LNCaP clone FGC (cell line): ENCODE data around the gene MYRIP.

Source experiments
- DNase-seq: peaks from one replicate; pipeline ENCODE4 v3.0.0-alpha.2; 2011; ENCODE audit warnings: low read depth
- H3K4me3 ChIP-seq: 2 replicates; pipeline ENCODE4 v1.5.1; 2011; ENCODE audit warnings: mild to moderate bottlenecking, low read depth, low read length, control low read depth
- TF ChIP-seq, protein P1 (sequence below): IDR thresholded peaks from 2 replicates; pipeline ENCODE4 v1.5.1; 2012; ENCODE audit warnings: mild to moderate bottlenecking; ENCODE audit not compliant: control insufficient read depth, insufficient read depth; ENCODE audit errors: extremely low read depth

The MYRIP gene

DNA sequence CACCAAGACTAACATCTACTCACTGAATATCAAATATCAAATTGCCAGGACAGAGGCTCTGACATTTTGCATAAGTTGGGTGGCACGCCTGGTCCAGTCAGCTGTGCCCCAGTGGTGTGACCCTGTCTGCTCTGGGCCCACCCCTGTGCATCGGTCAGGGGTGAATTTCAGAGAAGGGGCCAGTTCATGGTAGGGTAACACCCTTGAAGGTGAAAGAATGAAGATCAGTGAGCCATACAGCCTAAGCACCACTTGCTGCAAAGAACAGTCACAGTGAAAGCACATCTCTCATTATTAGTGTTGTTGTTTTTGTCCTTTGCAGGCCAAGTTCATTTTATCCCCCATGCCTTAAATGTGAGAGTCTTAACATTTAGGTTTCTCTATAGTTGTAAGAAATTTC is 86.8 kb downstream of the MYRIP start:
- no peak for DNase-seq
- no peak overlapping the region for H3K4me3 ChIP-seq
- TF ChIP-seq, protein P1, sequence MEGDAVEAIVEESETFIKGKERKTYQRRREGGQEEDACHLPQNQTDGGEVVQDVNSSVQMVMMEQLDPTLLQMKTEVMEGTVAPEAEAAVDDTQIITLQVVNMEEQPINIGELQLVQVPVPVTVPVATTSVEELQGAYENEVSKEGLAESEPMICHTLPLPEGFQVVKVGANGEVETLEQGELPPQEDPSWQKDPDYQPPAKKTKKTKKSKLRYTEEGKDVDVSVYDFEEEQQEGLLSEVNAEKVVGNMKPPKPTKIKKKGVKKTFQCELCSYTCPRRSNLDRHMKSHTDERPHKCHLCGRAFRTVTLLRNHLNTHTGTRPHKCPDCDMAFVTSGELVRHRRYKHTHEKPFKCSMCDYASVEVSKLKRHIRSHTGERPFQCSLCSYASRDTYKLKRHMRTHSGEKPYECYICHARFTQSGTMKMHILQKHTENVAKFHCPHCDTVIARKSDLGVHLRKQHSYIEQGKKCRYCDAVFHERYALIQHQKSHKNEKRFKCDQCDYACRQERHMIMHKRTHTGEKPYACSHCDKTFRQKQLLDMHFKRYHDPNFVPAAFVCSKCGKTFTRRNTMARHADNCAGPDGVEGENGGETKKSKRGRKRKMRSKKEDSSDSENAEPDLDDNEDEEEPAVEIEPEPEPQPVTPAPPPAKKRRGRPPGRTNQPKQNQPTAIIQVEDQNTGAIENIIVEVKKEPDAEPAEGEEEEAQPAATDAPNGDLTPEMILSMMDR = no peak

DNA sequence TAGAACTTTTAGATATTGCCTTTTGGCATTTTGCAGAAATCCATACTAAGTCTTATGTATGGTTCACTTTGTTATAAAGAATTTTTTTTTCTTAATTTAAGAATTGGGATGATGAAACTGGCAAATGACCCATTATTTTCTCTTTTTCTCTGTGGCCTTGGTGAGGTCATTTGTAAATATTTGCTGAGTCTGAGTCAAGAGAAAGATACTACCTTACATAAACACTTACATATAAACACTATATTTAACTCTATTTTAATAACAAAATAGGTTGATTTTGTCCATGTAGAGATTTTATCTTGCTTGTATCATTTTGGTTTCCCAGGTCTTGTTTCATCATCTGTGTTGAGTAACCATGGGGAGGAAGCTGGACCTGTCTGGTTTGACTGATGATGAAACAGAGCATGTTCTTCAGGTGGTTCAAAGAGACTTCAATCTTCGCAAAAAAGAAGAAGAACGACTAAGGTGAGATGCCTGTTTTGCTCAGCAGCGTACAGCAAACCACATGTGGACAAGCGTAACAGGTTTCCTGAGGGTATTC is 91.1 kb downstream of the MYRIP start:
- TF ChIP-seq, protein P1 = no peak
- DNase-seq = peak; percentile 66
- no peak overlapping the region for H3K4me3 ChIP-seq

DNA sequence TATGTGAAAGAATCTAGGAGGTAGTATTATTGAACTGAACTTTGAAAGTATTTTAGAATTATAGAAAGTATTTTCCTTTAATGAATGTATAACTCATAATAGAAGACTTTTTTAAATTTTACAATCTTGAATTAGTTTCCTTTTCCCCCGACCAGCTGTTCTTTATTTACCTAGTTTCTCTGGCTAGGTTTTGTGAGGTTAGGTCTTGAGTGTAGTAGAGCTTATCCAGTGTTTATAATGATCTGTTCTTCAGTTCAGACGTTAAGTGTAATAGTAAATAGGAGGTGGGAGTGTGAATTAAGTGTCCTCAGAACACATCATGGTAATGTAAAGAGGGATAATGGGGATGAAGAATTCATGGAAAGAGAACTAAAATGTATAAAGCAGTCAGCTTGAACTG is 93.8 kb downstream of the MYRIP start:
- H3K4me3 ChIP-seq = no peak overlapping the region
- TF ChIP-seq, protein P1 = no peak
- DNase-seq = no peak

DNA sequence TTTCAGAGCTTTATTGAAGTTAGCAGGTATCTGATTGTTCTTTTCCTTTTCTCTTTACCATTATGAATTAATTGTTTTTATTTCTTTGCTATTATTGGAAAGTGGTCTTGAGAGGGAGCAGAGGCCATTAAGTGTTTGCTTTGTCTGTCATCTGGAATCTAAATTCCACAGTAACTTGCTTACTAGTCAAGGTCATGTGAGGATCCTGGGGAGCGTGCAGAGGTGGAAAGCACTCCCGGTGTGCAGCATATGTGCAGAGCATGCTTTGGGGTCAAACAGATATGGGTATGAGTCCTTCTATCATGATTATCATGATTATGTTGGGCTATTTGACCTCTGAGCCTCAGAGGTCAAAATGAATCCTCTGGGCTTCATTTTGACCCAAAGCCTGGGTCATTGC is 96.4 kb downstream of the MYRIP start:
- TF ChIP-seq, protein P1 = no peak
- no peak for DNase-seq
- no peak overlapping the region for H3K4me3 ChIP-seq

DNA sequence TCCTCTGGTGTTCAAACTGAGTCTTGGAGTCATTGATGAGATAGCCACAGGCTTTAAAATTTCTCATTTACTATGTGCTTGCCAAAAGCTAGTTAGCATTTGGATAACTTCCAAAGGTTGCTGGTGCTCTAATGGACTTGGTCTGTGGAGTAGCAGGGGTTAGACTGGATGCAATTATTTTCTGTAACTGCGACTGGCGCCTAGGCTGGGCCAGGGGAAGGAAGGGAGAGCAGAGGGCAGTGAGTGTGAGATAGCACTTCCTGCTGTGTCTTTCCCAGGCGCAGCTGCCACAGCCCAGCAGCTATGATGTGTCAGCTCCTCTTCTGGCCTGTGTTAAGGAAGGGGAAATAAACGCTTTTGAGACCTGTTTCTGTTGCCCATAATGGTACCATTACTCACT is 98.6 kb downstream of the MYRIP start:
- TF ChIP-seq, protein P1 = no peak
- no peak overlapping the region for H3K4me3 ChIP-seq
- peak; percentile 17 for DNase-seq

DNA sequence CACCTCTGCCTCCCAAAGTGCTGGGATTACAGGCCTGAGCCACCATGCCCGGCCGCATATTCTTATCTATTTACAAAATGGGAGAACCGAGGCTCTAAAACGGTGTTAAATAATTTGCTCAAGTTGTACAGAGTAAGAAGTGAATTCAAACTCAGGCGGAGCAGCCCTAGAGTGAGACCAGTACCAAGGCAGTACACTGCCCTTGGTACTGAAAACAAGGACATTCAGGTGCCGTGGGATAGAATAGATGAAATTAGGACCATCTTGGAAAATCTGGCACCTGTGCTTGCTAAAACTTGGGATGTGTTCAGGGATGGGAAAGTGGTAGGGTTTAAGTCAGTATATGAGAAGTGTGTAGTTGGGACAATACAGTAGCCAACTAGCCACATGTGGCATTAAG is 100.7 kb downstream of the MYRIP start:
- TF ChIP-seq, protein P1 = no peak
- no peak overlapping the region for H3K4me3 ChIP-seq
- no peak for DNase-seq

DNA sequence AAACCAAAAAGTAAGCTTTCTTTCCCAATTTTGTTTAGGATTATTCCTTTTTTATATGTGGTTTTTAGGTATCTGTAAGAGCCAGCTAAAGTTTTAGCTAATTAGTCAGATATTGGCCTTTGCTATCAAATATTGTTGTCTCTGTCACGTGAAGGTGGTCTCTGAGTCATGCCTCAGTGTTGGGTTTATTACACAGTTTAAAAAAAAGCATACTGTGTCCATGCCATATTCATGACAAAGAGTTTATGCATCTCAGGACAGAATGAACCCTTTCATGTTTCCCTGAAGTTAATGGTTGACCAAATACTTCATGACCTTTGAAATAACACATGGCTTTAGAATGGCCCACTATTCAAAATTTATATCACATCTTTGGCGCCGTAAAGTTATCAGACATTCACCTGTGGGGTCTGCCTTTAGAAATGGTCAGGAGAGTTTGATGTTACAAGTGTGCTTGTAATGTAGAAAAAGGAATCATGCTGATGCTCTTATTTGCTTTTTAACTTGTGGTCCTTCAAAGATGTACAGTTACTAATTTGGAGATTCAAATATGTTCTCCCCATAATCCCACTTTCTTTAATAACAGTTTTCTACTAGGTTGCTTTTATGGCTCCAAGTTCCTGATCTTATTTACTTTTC is 101.5 kb downstream of the MYRIP start:
- H3K4me3 ChIP-seq = no peak overlapping the region
- TF ChIP-seq, protein P1 = no peak
- DNase-seq = no peak
